AG10803 (cell line): ENCODE data around the gene USP40.

Source experiments
- DNase-seq: peaks from one replicate; pipeline ENCODE4 v3.0.0; 2010; ENCODE audit warnings: low read depth
- H3K4me3 ChIP-seq: 2 replicates; pipeline ENCODE4 v1.5.1; 2011; ENCODE audit warnings: mild to moderate bottlenecking, low read length, control low read depth
- CTCF ChIP-seq: conservative IDR thresholded peaks from 2 replicates; pipeline ENCODE4 v1.5.1; 2011; ENCODE audit warnings: mild to moderate bottlenecking, low read length, control low read depth, inconsistent platforms

The USP40 gene

GRCh38 chr2:233438573-233439147 is 127.9 kb downstream of the USP40 start:
- no peak for DNase-seq
- TF ChIP-seq CTCF, result no peak
- no peak overlapping the region for H3K4me3 ChIP-seq

- no peak for TF ChIP-seq CTCF
- DNase-seq, result no peak
- H3K4me3 ChIP-seq, result no peak overlapping the region
Observed at GRCh38 chr2:233437439-233437955, 129.1 kb downstream of the USP40 start.

GRCh38 chr2:233436691-233437438 is 129.7 kb downstream of the USP40 start:
- no peak for TF ChIP-seq CTCF
- no peak for DNase-seq
- H3K4me3 ChIP-seq, result no peak overlapping the region

DNA sequence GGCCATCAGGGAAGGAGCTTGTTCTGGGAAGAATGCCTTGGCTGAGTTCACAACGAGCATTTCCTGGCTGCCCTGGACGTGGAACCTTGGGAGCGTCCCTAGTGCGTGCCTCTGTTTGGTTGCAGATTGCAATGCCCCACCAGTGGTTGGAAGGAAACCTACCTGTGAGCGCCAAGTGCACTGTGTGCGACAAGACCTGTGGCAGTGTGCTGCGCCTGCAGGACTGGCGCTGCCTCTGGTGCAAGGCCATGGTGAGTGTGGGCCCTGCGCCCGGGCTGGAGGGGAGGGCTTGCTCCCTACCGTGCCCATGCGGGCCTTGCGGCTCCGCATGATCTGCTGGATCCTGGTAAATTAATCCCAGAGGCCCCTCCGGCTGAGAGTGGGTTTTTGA is 130.4 kb downstream of the USP40 start:
- no peak for DNase-seq
- no peak for TF ChIP-seq CTCF
- no peak overlapping the region for H3K4me3 ChIP-seq

DNA sequence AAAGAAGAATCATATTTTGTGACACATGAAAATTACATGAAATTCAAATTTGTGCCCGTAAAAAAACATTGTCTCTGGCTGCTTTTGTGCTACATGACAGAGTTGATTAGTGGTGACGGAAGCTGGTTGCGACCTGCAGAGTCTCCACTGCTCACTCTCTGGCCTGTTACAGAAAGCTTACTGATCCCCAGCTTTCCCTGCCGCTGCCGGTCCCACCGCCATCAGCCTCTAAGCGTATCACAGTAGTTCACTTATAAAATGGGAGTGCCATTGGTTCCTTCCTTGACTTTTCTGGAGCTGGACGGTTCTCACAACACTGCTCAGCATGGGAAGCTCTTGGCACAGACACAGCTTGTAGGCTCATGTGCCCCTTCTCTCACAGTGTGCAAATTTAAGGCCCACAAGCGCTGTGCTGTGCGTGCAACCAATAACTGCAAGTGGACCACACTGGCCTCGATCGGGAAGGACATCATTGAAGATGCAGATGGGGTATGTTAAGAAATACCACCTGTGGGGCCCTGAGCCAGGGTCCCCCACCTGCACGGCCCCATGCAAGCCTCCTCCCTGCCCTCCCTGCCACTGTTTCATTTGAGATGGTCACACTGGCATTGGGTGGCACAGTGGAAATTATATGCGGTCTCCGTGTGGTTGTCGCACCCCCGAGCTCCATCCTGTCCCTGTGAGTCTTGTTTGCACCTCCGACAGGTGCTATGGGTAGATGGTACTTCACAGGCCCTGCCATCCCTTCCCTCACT is 131.0 kb downstream of the USP40 start:
- TF ChIP-seq CTCF, result no peak
- no peak overlapping the region for H3K4me3 ChIP-seq
- no peak for DNase-seq

DNA sequence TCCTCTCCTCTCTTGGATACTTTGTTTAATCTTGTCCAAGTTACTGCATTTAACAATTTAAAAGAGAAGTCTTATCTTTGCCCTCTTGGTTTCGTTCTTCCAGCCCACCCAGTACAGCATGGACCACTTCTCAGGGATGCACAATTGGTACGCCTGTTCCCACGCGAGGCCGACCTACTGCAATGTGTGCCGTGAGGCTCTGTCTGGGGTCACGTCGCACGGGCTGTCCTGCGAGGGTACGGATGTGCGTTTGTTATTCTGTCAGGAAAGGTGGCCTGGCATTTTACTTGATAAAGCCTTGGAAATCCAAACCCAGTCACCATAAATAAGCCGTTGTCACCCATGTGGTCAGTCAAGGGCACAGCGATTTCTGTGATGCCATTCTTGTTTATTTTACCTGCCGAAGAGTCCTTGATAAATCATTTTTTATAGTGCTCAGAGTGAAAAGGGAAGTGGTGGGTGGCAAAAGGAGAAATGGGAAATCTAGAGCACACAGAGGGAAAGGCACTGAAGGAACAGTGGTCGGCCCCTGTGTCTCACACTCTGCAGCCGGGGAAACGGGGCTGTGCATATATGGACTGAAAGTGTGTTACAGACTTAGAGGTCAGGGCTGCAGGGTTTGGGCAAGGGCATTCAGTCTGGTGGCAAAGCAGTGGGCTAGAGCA is 131.8 kb downstream of the USP40 start:
- no peak overlapping the region for H3K4me3 ChIP-seq
- TF ChIP-seq CTCF, result no peak
- no peak for DNase-seq
